Measurements from ENCODE around the gene PPID. TPM values are rescaled to one million over a fixed set of nuclear protein-coding genes. Genes with fewer than 3 reads are reported as not detected.

PPID gene
- total and polyA plus RNA-seq, 9 of the 15 experiments (the other 6 are each of a cell fraction or from before 2014, with no cell fraction given): 46.5 to 160 (median 98.6) TPM

GRCh38 chr4:158766434-158767044 lies 43.3 kb upstream of the PPID start (continued):
- TF ChIP-seq SFPQ (IDR thresholded peaks at IDR 0.05; ENCODE audit: low read depth, low read length) (no peak), GMEB1 (CRISPR knock-in tag; IDR thresholded peaks at IDR 0.05) (no peak), CTCF (IDR thresholded peaks at IDR 0.05 in 2 of 3, conservative IDR thresholded peaks at IDR 0.05 in 1 of 3; ENCODE audit: insufficient read depth in 2 of 3, low read depth in 1 of 3, low read length in 3 of 3) (no peak), RAD51 (IDR thresholded peaks at IDR 0.05; ENCODE audit: borderline replicate concordance, low read depth) (peak; percentile 66)
- TF ChIP-seq, protein P1, sequence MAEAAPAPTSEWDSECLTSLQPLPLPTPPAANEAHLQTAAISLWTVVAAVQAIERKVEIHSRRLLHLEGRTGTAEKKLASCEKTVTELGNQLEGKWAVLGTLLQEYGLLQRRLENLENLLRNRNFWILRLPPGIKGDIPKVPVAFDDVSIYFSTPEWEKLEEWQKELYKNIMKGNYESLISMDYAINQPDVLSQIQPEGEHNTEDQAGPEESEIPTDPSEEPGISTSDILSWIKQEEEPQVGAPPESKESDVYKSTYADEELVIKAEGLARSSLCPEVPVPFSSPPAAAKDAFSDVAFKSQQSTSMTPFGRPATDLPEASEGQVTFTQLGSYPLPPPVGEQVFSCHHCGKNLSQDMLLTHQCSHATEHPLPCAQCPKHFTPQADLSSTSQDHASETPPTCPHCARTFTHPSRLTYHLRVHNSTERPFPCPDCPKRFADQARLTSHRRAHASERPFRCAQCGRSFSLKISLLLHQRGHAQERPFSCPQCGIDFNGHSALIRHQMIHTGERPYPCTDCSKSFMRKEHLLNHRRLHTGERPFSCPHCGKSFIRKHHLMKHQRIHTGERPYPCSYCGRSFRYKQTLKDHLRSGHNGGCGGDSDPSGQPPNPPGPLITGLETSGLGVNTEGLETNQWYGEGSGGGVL (CRISPR knock-in tag; IDR thresholded peaks at IDR 0.05): no peak
- TF ChIP-seq, protein P2, sequence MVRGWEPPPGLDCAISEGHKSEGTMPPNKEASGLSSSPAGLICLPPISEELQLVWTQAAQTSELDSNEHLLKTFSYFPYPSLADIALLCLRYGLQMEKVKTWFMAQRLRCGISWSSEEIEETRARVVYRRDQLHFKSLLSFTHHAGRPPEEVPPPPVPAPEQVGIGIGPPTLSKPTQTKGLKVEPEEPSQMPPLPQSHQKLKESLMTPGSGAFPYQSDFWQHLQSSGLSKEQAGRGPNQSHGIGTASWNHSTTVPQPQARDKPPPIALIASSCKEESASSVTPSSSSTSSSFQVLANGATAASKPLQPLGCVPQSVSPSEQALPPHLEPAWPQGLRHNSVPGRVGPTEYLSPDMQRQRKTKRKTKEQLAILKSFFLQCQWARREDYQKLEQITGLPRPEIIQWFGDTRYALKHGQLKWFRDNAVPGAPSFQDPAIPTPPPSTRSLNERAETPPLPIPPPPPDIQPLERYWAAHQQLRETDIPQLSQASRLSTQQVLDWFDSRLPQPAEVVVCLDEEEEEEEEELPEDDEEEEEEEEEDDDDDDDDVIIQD (CRISPR knock-in tag; IDR thresholded peaks at IDR 0.05): no peak
